Stimulated activated CD8-positive, alpha-beta memory T cell treated with anti-CD3 and anti-CD28 coated beads, Interleukin-7, amount 100 ng/mL, for 48 hours (primary cell): ENCODE results near the gene GPANK1.

Experiments used
- DNase-seq, 2 donors: peaks; one replicate each; pipeline ENCODE4 v3.0.0-alpha.2; 2020; ENCODE audit warnings: low read depth in 1 of 2; ENCODE audit errors: extremely low read depth in 1 of 2

Gene GPANK1

GRCh38 chr6:31621991-31622390 is 42.8 kb downstream of the GPANK1 start:
- DNase-seq: no peak

GRCh38 chr6:31621320-31621939 is 43.4 kb downstream of the GPANK1 start:
- DNase-seq: no peak

GRCh38 chr6:31620586-31621319 is 44.0 kb downstream of the GPANK1 start, which contains the start of gene PRRC2A:
Gene PRRC2A (plus strand): TSS chr6:31620715. CDS start chr6:31622790, 2,075 bp downstream.
- DNase-seq: peak; percentile 90 to 94

- peak; percentile 92 to 97 for DNase-seq
These were observed 44.8 kb downstream of the GPANK1 start for GRCh38 chr6:31619805-31620585.

GRCh38 chr6:31617010-31617409 is 47.8 kb downstream of the GPANK1 start:
- DNase-seq: no peak

GRCh38 chr6:31615748-31616147 is 49.0 kb downstream of the GPANK1 start:
- peak in 1 of 2 donors; percentile 24 for DNase-seq

- DNase-seq: no peak
These were observed 49.9 kb downstream of the GPANK1 start, which contains the start of gene AIF1 for GRCh38 chr6:31614684-31615578. Gene AIF1 (plus strand): TSS chr6:31615234. CDS start chr6:31615330, 96 bp downstream.

GRCh38 chr6:31614075-31614619 is 50.6 kb downstream of the GPANK1 start:
- DNase-seq: no peak
